Measurements from ENCODE around the gene ZIC1. TPM values are rescaled to one million over a fixed set of nuclear protein-coding genes. Genes with fewer than 3 reads are reported as not detected.

ZIC1 gene
- total RNA-seq, 1 donor from 2014 or later, result 21.7 TPM

DNA sequence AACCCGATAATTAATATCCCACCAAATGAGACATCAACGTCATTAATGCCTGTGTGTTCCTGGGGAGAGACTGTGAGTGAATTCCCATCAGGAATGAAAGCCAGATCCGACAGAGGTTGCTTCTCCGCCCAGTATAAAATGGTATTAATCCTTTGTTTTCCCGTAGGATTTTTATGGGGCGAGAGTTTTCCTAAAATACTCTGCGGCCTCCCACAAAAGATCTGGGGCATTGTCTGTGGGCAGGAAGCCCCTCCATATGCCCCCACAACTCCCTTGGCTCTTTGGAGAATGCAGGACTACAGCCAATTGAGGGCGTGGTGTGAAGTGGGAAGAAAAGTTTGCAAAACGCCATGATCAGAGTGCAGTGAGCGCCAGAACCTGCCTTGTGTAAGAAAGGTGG, 29.5 kb upstream of the ZIC1 start:
- ATAC-seq, result no peak
- no peak for DNase-seq (ENCODE audit: low spot score)

GRCh38 chr3:147380387-147380951, 28.7 kb upstream of the ZIC1 start:
- ATAC-seq (no peak), DNase-seq (ENCODE audit: low spot score) (no peak)

GRCh38 chr3:147380977-147381376, 28.2 kb upstream of the ZIC1 start:
- ATAC-seq (no peak), DNase-seq (ENCODE audit: low spot score) (no peak)

GRCh38 chr3:147381596-147381995, 27.6 kb upstream of the ZIC1 start:
- no peak for ATAC-seq

DNA sequence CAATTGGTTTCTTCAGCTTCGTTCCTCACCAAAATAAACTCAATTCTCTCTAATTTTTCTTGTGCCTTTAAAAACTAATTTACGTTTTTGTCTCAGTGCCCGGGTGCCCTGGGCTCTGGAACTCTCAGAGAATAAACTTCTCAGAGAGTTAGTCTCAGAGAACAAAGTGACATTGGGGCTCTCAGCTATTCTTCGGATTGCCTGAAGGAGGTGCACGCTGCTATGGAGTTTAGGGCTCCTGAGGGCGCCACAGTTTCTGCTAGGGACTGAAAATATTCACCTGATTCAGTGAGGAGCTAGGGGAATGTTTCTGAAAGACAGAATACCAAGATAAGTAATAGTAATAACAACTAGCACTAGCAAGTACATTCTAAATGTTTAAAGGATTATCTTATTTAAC, 25.5 kb upstream of the ZIC1 start:
- DNase-seq (ENCODE audit: low spot score), result no peak
- ATAC-seq, result peak; percentile 77

More at GRCh38 chr3:147381596-147381995, 27.6 kb upstream of the ZIC1 start:
- no peak for DNase-seq (ENCODE audit: low spot score)

DNA sequence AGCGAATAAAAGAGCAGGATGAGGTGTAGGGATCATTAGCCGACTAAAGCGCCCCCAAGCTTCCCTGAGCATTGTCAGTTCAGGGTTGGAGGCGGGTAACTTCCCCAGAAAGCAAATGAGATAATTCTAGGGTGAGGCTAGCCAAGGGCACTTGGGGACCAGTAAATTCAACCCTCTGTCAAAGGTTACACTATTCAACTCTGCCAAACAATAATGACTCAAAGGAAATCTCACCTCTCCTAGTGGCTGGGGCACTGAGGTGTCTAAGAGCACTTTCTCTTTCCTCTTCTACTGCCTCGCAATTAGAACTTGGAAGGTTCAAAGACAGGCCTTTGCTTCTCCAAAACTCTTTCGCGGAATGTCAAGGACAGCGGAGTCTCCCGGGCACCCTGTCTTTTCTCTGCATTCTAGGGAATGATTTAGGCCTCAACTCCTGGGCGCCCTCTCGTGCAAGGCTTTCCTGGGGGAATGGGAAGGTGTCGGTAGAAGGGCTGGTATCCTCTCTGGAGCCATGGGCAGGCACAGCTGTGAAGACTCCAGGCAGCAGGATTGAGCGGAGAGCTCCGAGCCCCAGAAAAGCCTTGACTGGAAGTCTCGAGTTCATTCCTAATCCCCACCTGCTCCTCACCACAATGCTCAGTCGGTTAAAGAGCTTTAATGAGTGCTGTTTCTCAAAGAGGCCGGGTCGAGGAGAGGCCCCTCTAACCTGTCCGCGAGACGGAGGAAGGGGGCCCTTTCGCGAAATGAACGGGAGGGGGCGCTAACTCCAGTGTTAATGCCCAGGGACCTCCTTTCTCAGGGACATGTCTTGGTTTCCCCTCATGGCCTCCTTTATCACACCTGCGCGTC, 24.7 kb upstream of the ZIC1 start:
- no peak for DNase-seq (ENCODE audit: low spot score)
- ATAC-seq, result peak; percentile 23

DNA sequence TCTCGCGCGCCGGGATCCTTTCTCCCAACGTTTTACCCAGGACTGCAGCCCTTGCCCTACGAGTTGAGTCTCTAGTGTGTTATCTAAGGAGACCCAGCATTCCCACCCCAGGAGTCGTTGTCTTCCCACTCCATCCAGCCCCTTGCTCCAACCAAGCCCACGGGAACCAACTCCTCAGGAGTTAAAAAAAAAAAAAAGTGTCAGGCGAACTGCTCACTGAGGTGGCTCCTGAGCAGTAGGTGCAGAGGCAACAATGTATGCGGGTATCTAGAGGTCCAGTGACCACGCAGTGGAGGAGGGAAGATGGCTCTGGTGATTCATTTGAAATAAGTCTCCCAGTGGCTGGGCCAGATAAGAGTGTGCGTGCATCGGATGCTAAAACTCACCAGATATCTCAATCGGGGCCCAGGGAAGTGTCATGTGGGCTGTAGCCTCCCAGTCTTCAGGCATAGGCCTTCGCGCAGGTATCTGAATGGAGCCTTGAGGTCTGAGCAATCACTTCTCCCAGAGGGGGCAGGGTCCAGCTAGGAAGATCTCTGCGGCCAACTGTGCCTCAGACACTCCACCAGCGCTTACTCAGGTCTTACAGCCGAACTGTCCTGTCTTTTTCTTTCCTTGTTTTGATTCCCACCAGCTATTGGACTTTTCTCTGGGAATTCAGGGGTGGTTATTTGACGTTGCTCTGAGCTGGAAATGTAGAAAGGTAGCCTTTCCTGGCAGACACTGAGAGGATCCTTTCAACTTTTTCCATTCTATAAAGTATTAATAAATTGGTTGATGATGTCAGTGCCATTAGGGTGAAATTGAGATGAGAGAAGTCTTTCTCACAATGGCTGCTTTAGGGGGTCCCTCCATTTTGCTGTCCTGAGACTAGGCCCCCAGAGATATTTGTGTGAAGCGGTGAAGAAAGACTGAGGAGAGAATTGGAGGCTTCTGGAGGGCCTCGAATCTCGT, 23.8 kb upstream of the ZIC1 start:
- no peak for ATAC-seq

GRCh38 chr3:147387291-147387884, 21.8 kb upstream of the ZIC1 start:
- no peak for ATAC-seq
- no peak for DNase-seq (ENCODE audit: low spot score)

More for the DNA sequence above, 23.8 kb upstream of the ZIC1 start:
- no peak for DNase-seq (ENCODE audit: low spot score)

DNA sequence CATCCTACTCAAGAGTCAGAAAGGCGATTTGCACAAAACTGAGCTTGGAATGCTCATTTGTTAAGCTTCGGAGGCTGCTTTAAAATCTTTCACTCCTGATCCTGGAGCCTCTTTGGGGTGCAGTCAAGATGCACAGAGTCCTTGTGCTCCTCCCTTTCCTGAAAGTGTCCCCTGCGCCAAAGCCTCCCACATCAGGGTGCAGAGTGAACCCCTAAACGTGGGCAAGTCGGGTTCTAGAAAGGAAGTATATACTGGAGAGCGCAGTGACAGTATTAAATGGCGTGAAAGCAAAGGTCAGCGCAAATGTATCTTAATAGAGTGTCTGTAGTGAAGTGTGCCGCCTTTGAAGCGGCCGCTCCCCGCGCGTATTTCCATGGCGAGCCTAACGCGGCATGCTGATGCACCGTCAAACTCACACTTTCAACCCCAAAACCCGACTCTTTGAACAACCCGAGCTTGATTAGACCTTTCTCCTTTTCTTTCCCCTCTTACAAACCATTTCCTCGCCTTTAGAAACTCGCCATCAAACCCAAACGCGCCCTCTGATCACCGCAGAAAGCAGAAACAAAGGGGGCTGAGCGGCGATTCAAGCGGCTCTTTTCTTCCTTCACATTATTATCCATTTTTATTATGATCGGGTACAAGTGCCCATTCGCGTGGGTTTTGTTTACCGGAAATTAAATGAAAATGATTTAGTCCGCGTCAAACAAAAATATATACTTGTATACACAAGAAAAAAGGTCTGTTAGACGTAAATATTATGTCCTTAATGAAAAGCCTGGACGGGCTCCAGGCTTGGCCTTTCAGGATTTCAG, 21.1 kb upstream of the ZIC1 start:
- ATAC-seq (no peak), DNase-seq (ENCODE audit: low spot score) (no peak)

DNA sequence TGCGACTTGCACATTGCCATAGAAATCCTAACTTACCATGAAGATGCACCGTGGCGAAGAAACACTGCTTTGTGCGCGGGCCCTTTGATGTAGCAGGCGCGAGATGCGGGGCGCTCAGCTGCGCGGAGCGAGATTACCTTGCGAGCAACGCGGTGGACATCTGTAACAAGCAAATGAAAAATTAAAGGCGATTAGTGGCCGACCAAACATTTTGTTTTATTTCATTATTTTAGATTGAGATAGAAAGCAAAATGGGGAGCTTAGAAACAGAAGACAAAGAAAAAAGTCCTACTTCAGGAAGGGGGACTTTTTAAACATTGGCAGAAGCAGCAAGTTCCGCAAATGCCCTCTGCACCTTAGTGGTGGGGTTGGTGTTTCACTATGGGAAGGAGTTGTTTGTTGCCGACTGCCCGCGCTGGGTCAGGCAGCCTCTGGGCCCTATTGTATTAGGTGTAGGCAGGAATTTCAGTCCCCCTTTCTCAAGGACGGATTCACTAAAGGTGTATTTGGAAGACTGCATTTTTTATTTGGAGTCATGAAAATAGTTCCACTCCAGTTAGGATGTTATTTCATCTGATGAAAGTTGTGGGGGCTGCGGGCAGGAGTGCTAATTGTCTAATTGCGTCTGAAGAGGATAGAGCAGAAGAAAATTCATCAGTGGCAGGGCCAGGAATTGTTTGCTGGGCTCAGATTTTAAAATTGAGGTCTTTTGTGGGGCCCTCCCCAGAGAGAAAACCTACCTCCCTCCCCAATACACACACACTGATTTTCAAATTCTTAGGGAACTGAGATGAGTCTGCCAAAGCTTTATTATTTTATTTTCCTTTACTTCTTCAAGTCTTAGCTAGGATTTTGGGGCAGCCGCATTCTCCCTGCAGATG, 20.2 kb upstream of the ZIC1 start:
- no peak for DNase-seq (ENCODE audit: low spot score)
- no peak for ATAC-seq

- ATAC-seq, result no peak
- no peak for DNase-seq (ENCODE audit: low spot score)
These were observed 19.4 kb upstream of the ZIC1 start for GRCh38 chr3:147389717-147390116.

DNA sequence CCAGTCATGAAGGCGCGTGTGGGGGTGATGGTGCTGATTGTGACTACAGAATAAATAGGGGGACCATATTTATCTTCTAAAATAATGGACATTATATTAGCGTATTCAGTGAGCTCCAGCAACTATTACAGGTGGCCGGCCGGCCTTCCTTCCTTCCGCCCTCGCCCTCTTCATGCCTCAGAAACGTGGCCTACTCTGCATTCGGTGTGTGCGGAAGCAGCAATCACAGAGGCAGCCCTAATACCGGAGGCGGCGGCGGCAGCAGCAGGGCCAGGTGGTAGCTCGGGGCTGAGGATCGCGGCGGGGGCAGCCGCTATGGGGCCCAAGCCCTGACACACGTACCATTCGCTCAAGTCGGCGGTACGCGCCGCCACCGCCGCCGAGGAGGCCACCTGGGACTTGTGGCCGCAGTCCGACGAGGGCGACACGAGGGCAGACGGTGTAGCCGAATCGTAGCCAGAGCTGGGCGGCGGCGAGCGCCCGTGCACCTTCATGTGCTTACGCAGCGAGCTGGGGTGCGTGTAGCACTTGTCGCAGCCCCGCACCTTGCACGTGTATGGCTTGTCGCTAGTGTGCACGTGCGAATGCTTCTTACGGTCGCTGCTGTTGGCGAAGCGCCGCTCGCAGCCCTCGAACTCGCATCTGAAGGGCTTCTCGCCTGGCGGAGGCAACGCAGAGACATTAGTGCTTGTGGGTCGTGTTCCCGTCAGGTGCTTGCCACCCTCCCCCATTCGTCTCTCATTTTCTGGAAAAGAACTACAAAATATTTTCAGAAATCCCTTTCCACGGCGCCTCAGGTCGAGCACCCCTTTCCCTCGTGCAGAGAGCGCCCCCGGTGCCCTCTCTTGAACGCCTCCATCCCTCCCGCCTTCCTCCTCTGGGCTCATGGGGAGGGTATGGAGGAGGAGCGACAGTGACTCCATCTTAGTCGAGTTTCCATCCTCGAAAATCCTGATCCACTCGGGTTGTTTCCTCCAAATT, 18.3 kb upstream of the ZIC1 start:
- ATAC-seq (no peak), DNase-seq (ENCODE audit: low spot score) (no peak)

DNA sequence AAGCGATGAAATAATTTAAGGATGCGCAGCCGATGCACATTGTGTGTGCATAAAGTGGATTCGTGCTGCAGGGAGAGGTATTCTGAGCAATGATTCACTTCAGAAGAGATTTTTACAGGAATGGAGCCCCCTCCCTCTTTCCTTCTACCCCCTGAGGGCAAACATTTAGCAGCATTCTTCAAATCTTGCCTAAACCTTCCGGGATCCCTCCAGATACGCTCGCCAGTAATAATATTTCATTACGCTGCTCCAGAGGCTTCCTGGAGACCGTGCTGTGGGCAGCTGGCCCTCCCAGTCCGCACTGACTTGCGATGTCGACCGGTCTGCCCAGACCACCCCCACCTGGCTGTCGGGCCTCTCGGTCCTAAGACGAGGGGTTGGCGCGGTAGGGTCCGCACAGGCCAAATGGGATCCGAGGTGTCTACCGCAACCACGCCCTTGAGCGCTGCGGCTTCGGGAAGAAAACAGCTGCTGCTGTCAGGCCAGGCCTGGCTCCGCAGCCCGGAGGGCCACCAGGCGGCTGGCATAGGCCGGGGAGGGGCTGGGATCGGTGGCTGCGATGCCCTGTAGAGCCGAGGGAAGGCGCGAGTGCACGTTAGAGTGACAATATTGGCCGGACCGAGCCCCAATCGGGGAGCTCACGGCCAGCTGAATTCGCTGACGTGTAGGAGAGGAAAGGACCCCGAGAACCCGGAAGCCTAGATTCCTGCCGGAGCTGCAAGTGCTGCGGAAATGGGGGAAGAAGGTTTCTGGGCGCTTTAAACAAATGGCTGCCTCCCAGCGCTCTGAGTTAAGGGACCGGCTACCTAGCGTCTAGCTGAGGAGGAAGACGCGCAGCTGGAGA, 17.2 kb upstream of the ZIC1 start:
- DNase-seq (ENCODE audit: low spot score), result peak; percentile 86
- peak; percentile 81 for ATAC-seq

GRCh38 chr3:147392625-147392946, 16.6 kb upstream of the ZIC1 start:
- ATAC-seq (peak; percentile 19), DNase-seq (ENCODE audit: low spot score) (no peak)

- peak; percentile 84 for DNase-seq (ENCODE audit: low spot score)
These were observed 15.8 kb upstream of the ZIC1 start for GRCh38 chr3:147393261-147393942.

More at GRCh38 chr3:147393261-147393942, 15.8 kb upstream of the ZIC1 start:
- peak; percentile 80 for ATAC-seq

Data from left lobe of liver (tissue), 2 donors.